Psoas muscle (tissue), 8 donors: Measurements from ENCODE around the gene CDHR2. TPM values are rescaled to one million over a fixed set of nuclear protein-coding genes. Genes with fewer than 3 reads are reported as not detected.

Experiments used
- ATAC-seq, 4 donors: fragments of 200-7000 bp; cut with Tn5 transposase; one replicate each; pipeline ENCODE4 v1.9.1; 2020; ENCODE audit warnings: moderate library complexity in 3 of 4, mild to moderate bottlenecking in 2 of 4
- DNase-seq, 2 donors: peaks; one replicate each; pipeline ENCODE4 v3.0.0-alpha.2; 2020
- H3K27ac ChIP-seq: fragments of 200-600 bp; one replicate; pipeline ENCODE4 v1.8.0; 2022
- H3K27me3 ChIP-seq, 3 donors: fragments of 200-600 bp in 1 of 3; one replicate each; pipeline versions ENCODE4 v1.6.1 to v1.8.0; 2013 to 2022; ENCODE audit warnings: low read length in 2 of 3, mild to moderate bottlenecking in 2 of 3, moderate library complexity in 1 of 3; ENCODE audit not compliant: insufficient read depth in 3 of 3
- H3K36me3 ChIP-seq, 2 donors: fragments of 200-600 bp in 1 of 2; one replicate each; pipeline versions ENCODE4 v1.6.1 to v1.8.0; 2013 to 2022; ENCODE audit warnings: low read depth in 1 of 2, mild to moderate bottlenecking in 1 of 2, moderate library complexity in 1 of 2; ENCODE audit not compliant: insufficient read depth in 1 of 2
- H3K4me1 ChIP-seq: fragments of 200-600 bp; one replicate; pipeline ENCODE4 v1.8.0; 2022
- H3K4me3 ChIP-seq: fragments of 200-600 bp; one replicate; pipeline ENCODE4 v1.8.0; 2022; ENCODE audit warnings: mild to moderate bottlenecking
- H3K9me3 ChIP-seq: fragments of 200-600 bp; one replicate; pipeline ENCODE4 v1.8.0; 2022
- CTCF ChIP-seq: fragments of 200-600 bp; IDR thresholded peaks from one replicate; pipeline ENCODE4 v1.8.0; 2022; ENCODE audit warnings: antibody characterized with exemption
- WGBS, 3 donors: extraction: QIAGEN DNeasy Blood & Tissue Kit; methylation state at CpG; one replicate each; pipeline versions ENCODE4 v1.1.6 to v1.1.7; 2013; 5-methylcytosine and 5-hydroxymethylcytosine counted together
- intact Hi-C, 2 donors: fragments of 100-400 bp; cut with DNase I; formaldehyde crosslinking; loops; one replicate each; pipeline versions ENCODE4 v1.11.0 to v1.14.2; 2022
- polyA plus RNA-seq, 3 donors: library from polyadenylated mRNA; stranded (reverse); fragments of 200-250 nt; gene quantifications; one replicate each; pipeline ENCODE4 v1.2.3, GENCODE V29; 2013
- total RNA-seq, 4 donors: library from RNA; stranded (reverse); fragmentation: NEBNext Ultra II Directional in 2 of 4; extraction: Animal tissue kit (Norgen Biotek cat#: 25700) in 2 of 4; gene quantifications; one replicate each; pipeline versions ENCODE4 v1.2.1 to v1.2.4, GENCODE V29; 2021 to 2023
- donor health status: healthy with polysubstance abuse.
- donor health status: DM: no; HTN: no; CAD: no; lungs with moderate emphysema.
- donor health status: Bipolar disorder and iron deficiency.
- donor health status: healthy.
- donor health status: DM: yes; HTN: yes; CAD: no.
- donor health status: DM: no; HTN: no; CAD: no.
- donor health status: DM: no; HTN: no; CAD: no.
- donor health status: DM: yes; HTN: yes; CAD: no.

The CDHR2 gene
- total and polyA plus RNA-seq, 7 donors = 0.03 to 0.30 (median 0.14) TPM; not detected in 3

- H3K27me3 ChIP-seq = no peaks in the 10 kb centered on the region
- WGBS, 3 donors = 90 to 92% (median 92%) methylated on average over 6 of the region's 6 CpGs
Measured at GRCh38 chr5:176524138-176524537, 25.0 kb upstream of the CDHR2 start.

GRCh38 chr5:176524987-176525386, 24.2 kb upstream of the CDHR2 start:
- no peak overlapping the region for H3K27ac ChIP-seq
- intact Hi-C loops = no loop called here
- no peaks in the 10 kb centered on the region for H3K27me3 ChIP-seq
- 87 to 90% (median 90%) methylated on average over 15 of the region's 15 CpGs for WGBS, 3 donors
- H3K36me3 ChIP-seq = peaks cover 4 to 31% of the 10 kb centered on the region in 2 donors
- no peak overlapping the region for H3K4me3 ChIP-seq
- no peak for DNase-seq
- ATAC-seq = no peak
- H3K9me3 ChIP-seq = no peaks in the 10 kb centered on the region
- no peak for TF ChIP-seq CTCF
- no peaks in the 10 kb centered on the region for H3K4me1 ChIP-seq

More at GRCh38 chr5:176524138-176524537, 25.0 kb upstream of the CDHR2 start:
- no peak for ATAC-seq
- no peak for TF ChIP-seq CTCF
- H3K4me3 ChIP-seq = no peak overlapping the region
- intact Hi-C loops = no loop called here
- no peak for DNase-seq
- H3K27ac ChIP-seq = no peak overlapping the region
- H3K4me1 ChIP-seq = no peaks in the 10 kb centered on the region
- H3K36me3 ChIP-seq = peaks cover 3 to 24% of the 10 kb centered on the region in 2 donors
- no peaks in the 10 kb centered on the region for H3K9me3 ChIP-seq

GRCh38 chr5:176525677-176526076, 23.5 kb upstream of the CDHR2 start:
- H3K36me3 ChIP-seq = peaks cover 4 to 36% of the 10 kb centered on the region in 2 donors
- H3K9me3 ChIP-seq = no peaks in the 10 kb centered on the region
- DNase-seq (no peak), ATAC-seq (no peak)
- TF ChIP-seq CTCF = no peak
- no peaks in the 10 kb centered on the region for H3K4me1 ChIP-seq
- H3K4me3 ChIP-seq = no peak overlapping the region
- no peaks in the 10 kb centered on the region for H3K27me3 ChIP-seq
- whole genome bisulfite sequencing, 3 donors = 93 to 95% (median 94%) methylated on average over 9 of the region's 9 CpGs
- intact Hi-C loops = no loop called here
- H3K27ac ChIP-seq = no peak overlapping the region

- WGBS, 3 donors = 91 to 92% (median 91%) methylated on average over 9 of the region's 9 CpGs
- Histone ChIP-seq H3K27me3 (no peaks in the 10 kb centered on the region), H3K36me3 (peaks cover 7 to 42% of the 10 kb centered on the region in 2 donors), H3K27ac (no peak overlapping the region), H3K9me3 (no peaks in the 10 kb centered on the region), H3K4me3 (no peak overlapping the region), H3K4me1 (no peaks in the 10 kb centered on the region)
- intact Hi-C loops = no loop called here
- ATAC-seq = no peak
- TF ChIP-seq CTCF = no peak
- no peak for DNase-seq
Measured at GRCh38 chr5:176526462-176526861, 22.7 kb upstream of the CDHR2 start.
